Measurements from ENCODE around the gene KAZN. TPM values are rescaled to one million over a fixed set of nuclear protein-coding genes. Genes with fewer than 3 reads are reported as not detected.

Gene KAZN
- total RNA-seq, 2 experiments from 2014 or later: 0.30 to 0.42 TPM

DNA sequence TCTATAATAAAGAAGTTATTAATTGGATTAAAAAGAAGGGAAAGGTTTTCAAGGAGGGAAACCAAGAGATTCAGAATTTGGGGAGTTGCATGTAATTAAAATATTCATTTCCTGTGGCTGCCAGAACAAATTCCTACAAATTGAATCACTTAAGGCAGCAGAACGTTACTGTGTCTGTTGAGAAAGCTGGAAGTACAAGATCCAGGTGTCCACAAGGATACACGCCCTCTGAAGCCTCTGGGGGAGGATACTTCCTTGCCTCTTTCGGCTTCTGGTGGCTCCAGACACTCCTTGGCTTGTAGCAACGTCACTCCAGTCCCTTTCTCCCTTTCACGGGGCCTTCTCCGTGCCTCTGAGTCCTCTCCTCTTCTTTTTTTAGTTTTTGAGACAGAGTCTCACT is 67.9 kb downstream of the KAZN start:
- ChIA-PET CTCF (no interaction called here), POLR2A (no interaction called here)

DNA sequence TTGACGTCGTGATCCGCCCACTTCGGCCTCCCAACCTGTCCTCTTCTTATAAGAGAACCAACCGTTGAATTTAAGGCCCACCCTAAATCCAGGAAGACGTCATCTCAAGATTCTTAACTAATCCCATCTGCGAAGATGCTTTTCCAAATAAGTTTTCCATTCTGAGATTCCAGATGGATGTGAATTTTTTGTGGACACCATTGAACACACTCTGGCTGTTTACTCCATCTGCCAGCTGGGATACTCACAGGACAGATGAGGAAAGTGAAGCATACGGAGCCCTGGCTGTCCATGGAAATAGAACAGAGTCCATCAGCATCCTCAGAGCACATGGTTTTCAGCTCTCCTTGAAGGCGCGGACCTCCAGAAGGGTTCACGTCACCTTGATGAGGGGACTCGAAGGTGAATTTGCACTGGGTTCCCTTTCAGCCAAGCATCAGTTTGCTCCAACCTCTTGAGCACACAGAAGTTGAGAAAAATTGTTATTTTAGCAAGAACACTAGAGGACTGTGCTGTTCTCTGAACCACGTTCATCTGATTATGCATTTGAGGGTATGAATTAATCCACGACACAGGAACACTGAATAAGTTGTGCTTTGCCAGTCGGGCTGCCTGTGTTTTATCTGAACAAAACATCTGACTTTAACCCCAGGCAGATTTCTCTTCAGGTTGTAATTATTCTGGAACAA is 68.6 kb downstream of the KAZN start:
- CTCF ChIA-PET: no interaction called here
- POLR2A ChIA-PET: no interaction called here

DNA sequence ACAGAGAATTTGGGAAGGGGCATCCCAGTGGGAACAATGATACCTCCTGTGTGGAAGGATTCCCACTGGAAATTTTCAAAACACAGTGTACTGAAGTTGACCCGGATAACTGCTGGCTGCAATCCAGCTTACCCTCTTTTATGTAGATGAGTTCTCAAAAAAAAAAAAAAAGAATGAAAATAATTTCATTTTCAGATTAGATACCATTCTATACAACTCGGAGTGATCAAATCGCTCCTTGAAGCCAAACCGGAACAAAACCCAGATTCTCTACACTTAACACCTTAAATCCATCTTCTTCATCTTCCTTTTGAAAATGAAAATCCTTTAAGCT is 69.1 kb downstream of the KAZN start:
- POLR2A ChIA-PET: no interaction called here

DNA sequence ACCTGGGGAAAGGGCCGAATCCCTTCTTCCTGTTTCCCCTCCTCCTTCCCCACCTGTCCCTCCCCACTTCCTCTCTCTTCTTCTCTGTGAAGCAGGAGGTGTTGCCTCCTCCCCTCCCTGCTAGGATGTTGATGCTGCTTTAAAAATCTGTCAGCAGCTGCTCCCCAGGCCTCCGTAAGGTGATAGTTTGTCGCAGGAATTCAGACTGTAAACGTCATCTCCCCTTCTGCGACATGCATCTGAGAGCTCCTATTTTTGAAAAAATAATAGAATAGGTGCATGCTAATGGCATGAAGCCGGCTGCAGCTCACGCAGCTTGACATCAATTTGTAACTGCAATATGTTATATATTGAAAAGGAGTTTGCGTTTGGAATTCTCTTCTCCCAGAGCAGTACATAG is 70.1 kb downstream of the KAZN start:
- ChIA-PET POLR2A (no interaction called here), CTCF (no interaction called here)

More for the DNA sequence above, 69.1 kb downstream of the KAZN start:
- CTCF ChIA-PET: no interaction called here

DNA sequence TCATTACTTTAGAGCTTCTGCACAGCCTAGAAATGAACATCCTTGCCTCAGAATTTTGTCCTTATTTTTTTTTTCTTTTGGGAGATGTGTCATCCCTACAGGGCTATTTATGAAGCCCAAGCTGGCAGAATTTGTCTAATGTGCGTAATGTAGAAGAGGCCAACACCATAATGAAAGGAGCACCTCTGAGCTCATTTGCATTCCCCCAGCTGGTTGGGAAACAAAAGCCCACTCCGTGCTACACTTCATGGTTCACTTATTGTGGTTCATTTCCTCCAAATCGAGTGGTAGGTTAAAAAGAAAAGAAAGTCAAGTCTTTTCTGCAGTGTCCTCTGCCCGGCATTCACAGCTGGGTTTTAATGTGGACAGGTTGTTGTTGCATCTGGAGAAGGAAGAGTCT is 73.5 kb downstream of the KAZN start:
- ChIA-PET CTCF (no interaction called here), POLR2A (no interaction called here)

DNA sequence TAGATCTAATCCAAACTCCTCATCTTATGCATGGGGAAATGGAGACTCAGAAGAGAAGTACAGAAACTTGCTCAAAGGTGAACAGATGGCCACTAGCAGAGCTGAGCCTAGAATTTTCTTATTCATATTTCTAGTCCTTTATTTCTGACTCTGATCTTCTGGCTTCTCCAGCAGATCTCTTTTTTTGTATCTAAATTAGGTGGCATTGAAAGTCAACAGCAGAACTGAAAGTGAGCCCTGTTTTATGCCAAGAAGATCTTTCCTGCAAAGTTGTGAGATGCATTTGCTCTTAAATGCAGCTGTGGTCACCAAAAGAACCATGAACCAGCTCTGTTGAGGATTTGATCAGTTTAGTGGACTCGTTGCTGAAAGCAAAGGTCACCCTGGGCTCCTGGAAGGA is 75.5 kb downstream of the KAZN start:
- CTCF ChIA-PET: no interaction called here
- POLR2A ChIA-PET: no interaction called here

DNA sequence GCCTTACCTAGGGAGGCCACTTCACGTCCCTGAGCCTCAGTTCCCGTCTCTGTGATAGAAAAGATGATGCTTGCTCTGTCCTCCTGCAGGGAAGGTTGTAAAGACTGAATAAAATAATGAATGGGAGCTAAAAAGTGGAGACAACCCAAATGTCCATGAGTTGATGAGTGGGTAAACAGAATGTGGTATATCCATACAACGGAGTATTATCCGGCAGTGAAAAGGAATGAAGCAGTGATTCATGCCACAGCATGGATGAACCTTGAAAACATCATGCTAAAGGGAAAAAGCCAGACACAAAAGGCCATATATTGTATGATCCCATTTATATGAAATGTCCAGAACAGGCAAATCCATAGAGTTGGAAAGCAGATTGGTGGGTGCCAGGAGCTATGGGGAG is 77.9 kb downstream of the KAZN start:
- ChIA-PET CTCF (no interaction called here), POLR2A (no interaction called here)

DNA sequence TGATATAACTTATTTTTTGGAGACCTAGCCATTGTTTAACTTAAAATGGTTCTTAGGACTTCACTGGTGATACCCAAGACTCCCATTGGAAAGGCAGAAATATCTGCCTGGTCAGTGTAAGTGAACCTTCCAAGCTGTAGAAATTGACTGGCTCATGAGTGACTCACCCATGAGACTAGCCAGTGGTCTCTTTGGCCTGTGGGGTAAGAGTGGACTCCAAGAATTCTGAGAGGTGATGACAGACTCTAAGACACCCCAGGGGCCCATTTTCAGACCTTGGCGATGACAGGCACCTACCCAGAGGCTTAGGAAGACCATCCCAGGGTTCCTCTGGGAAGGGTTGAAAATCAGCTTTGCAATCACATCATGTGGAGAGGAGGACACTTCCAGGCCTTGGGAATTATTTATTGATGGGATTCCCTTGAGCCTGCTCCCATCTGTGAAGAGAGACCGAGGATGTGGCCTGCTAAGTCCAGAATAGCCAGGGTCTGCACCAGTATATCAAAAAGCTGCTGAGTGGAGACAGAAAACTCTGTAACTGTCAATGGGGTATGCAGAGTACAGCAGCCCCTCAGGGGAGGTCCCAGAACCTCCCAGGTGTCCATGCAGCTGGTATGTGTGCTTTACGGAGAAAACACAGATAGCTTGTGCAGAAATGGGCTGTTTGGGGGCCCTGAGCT is 78.9 kb downstream of the KAZN start:
- CTCF ChIA-PET: no interaction called here
- POLR2A ChIA-PET: no interaction called here

DNA sequence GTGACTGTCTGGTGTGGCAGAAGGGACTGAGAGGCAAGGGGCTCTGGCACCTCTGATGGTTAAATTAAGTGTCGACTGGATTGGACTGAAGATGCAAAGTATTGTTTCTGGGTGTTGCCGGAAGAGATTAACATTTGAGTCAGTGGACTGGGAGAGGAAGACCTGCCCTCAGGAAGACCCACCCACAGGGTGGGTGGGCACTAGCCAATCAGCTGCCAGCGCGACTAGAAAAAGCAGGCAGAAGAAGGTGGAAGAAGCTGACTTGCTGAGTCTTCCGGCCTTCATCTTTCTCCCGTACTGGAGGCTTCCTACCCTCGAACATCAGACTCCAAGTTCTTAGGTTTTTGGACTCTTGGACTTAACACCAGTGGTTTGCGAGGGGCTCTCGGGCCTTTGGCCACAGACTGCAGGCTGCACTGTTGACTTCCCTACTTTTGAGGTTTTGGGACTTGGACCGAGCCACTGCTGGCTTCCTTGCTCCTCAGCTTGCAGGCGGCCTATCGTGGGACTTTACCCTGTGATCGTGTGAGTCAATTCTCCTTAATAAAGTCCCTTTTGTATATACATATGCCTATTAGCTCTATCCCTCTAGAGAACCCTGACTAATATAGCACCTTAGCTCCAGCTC is 79.6 kb downstream of the KAZN start:
- ChIA-PET POLR2A (no interaction called here), CTCF (no interaction called here)

DNA sequence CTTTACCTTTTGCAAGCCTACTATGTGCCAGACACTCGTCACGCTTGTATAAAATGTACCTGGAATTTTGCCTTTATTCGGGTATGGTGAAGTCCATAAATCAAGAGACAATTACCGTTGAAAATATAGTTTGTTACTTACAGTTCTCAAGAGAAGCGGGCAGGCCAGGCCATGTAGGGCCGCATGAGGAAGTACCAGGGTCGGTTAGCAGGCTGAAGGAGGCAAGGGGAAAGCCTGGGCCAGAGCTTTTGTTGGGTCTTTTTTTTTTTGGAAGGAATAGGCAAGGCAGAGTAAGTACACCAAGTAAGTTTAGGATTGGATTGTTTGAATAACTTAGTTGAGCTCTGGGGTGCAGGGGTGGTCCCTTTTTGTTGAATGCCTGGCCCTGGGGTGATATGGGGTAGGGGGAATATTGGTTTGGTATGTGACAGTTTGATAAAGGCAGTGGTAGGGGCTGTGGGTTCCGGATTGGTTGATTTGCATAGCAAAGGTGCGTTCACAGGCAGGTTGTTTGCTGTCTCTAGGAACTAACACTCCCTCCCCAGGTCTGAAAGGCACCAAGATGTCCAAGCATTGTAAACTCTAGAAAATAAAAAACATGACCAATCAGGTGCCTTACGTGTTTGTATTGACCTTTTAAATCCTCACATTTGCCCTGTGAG is 80.7 kb downstream of the KAZN start:
- POLR2A ChIA-PET: no interaction called here
- CTCF ChIA-PET: no interaction called here

DNA sequence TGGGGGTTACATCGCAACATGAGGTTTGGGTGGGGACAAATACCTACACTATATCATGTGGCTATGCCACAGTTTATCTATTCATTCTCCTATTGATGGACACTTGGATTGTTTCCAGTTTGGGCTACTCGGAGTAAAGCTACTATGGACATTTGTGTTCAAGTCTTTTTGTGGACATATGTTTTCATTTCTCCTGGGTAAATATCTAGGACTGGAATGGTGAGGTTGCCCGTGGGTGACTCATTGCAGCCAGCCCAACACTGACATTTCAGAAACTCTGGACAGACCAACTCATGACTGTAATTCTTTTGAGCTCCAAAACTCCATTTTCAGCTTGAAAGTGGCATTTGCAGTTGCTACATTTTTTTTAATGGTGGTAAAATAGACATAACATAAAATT is 82.7 kb downstream of the KAZN start:
- POLR2A ChIA-PET: no interaction called here
- CTCF ChIA-PET: no interaction called here

DNA sequence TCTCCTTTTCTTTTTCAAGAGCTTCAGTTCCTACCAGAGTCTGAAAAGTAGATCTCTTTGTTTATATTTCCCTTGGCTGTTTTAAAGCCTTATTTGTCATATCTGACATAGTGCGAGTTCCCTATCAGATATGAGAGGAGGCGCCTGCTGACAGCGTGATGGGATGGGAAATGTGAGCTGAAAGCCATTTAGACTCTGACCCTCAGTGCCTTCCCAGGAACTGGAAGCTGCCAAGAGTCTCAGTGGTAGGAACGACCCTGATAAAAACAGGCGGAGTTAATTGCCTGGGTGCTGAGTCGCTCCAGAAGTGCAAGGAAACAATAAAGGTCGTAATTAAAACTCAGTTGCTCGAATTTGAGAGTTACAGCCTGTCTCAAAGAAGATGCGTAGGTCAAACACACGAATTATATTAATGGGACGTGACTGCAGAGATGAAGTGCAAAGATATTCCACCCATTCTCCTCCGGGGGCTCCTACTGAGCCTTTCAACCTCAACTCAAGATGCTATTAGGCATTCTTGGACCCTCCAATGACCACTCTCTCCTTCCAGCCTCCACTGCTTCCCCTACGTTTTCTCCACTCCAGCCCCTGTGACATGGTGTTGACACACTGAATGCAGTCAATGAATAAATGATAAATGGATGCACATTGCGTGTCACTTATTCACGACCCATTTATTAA is 84.6 kb downstream of the KAZN start:
- ChIA-PET CTCF (no interaction called here), POLR2A (no interaction called here)

DNA sequence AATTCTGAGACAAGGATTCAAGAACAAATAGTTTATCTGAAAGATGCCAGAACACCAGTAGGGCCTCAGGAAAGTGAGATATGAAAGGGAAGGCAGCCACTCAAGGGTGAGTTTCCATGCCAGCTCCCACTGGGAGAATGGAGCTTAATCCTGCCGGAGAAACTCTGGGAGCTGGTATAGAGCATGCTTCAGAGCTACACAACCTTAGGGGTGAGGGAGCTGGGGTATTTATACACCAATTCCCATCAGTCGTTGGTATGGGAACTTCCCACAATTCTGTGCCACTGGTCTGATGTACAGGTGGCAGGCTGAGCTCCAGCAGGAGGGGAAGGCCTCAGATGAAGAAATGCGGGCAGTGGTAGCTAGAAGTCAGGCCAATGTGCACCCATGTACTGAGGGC is 86.6 kb downstream of the KAZN start:
- ChIA-PET CTCF (no interaction called here), POLR2A (no interaction called here)

DNA sequence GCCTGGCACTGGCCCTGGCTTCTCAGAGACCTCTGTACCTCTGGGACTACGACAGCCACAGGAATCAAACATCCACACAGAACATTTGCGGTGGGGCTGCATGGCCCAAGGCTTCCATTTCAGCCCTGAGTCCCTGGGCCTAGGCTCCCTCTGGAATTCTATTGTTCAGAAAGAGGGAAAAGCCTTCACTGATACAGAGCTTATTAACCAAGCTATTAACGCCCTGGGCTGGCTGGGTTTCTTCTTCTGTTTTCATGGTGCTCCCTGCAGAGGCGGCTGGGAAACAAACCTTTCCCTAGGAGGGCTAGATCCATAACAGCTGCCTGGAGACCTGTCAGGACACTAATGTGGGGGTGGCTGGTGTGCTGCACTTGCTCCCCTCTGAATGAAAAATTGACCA is 88.2 kb downstream of the KAZN start:
- POLR2A ChIA-PET: no interaction called here
- CTCF ChIA-PET: no interaction called here

DNA sequence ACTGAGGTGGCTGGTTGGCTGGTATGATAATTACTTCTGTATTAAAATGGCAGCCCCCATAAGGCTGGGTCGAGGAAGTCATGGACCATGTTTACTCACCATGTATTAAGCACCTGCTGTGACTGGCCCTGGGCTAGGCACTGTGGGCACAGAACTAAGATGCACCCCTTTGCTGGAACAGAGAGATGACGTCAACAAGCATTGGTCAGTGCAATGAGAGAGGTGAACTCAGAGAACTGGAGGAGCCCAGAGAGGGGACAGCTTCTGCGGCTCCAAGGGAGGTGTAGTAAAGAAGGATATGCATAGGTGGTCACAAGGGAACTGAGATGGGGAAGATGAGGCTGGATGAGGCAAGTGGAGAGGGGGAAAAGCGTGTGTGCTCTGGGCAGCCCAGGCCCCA is 88.7 kb downstream of the KAZN start:
- ChIA-PET POLR2A (no interaction called here), CTCF (no interaction called here)

DNA sequence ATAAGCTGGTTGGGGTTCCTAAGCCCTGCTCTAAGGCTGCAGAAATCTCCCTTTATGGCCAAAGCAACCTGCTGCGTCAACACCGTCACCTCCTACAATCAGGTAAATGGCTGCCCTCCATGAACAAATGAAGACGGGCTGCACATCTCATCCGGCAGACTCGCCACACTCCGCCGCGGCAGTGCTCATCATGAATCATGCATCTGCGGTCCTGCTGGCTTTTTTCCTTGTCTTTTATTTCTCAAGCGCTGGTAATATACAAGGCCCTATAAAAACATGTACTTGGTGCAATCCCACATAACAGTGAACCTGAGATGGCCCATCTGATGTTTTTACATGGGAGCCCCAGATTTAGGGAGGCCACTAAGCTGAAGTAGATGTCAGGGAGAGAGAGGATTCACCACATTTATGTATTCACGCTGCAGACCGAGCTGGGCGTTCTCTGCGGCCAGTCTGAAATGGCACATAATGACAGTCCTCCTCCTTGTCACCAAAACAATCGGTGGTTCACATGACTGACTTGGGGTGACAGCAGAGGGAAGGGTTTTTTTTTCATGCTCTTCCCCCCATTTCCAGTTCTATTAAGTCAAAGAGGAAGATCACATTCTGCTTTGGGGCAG is 91.6 kb downstream of the KAZN start:
- POLR2A ChIA-PET: no interaction called here
- CTCF ChIA-PET: no interaction called here

DNA sequence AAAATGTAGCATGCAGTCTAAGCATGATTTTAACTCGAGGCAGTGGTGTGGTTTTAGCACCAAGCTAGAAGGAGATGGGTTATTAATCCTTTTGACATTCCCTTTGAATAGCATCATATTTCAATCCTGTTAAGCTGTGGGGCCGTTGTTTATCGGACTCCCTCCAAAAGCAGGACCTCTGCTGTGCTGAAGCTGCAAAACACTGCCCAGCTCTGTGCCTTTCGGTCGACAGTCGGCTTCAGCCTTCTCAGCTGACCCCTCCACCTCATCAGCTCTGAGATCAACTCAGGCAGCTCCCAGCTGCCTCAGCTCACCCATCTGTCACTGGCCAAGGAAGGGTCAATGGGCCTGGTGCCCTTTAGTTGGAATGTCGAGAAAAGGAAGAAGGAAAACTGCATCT is 95.5 kb downstream of the KAZN start:
- CTCF ChIA-PET: no interaction called here
- POLR2A ChIA-PET: no interaction called here

DNA sequence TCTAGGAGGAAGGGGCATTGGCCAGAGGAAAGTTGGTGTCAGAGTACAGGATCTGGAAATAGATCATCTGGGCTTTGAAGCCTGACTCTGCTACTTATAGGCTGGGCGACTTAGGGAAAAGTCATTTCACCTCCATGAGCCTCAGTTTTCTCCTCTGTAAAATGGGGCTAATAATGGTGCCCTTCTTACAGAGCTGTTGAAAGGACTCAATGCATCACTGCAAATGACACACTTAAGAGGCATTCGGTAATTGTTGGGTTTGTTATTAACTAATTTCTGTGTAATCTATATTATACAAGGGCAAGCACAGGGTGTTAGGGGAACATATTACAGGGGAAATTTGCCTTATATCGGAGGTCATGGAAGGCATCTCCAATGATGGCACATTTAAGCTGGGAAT is 96.1 kb downstream of the KAZN start:
- CTCF ChIA-PET: no interaction called here
- POLR2A ChIA-PET: no interaction called here

DNA sequence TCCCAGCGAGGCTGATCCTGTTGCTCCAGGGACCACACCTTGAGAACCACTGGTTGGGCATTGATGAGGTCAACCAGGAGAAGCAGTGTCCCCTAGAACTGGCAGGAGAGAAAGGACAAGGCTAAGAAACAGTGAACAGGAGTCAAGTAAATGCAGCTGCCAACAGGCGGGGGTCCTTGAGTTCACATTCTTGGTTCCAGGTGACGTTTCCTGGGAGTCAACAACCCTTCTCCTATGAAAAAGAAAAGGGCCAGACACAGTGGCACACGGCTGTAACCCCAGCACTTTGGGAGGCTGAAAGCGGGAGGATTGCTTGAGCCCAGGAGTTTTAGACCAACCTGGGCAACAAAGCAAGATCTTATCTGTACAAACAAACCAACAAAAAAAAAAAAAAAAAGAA is 98.3 kb downstream of the KAZN start:
- POLR2A ChIA-PET: no interaction called here

DNA sequence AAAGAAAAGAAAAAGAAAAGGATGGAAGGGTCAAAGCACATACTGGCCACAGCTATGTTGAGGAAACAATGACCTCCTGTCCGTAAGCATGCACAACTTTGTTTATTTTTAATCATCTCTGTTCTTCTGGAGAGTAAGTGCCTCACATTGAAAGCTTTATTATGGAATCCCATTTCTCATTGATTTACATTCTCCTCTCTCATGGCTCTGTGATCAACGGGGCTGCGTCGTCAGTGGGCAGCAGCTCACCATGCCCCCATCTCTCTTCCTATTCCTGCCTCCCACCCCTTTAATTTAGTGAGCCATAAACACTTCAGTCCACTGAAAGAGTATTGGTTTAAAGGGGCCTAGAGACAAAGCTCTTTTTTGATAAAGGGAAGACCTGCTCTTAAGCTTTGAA is 98.9 kb downstream of the KAZN start:
- CTCF ChIA-PET: no interaction called here

More for the DNA sequence above, 98.3 kb downstream of the KAZN start:
- CTCF ChIA-PET: no interaction called here

DNA sequence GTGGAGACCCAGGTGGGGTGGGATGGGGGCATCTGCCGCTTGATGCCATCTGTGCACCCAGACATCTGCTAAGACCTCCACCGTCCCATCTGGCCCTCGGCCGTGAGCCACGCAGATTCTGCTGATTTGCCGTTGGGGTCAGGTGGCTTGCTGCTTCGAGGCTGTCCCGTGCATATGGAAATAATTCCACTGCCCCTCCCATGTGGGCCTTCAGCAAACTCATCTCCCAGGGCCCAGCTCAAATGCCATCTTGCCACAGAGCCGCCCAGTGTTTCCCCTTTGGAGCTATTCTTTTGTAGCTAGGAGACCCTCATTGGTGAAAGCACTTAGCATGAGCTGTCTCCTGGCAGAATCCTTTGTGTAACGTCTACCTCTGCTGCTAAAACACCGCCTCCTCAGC is 99.8 kb downstream of the KAZN start:
- POLR2A ChIA-PET: no interaction called here
- CTCF ChIA-PET: no interaction called here

More for the DNA sequence above, 98.9 kb downstream of the KAZN start:
- POLR2A ChIA-PET: no interaction called here

All from activated CD8-positive, alpha-beta memory T cell treated with anti-CD3 and anti-CD28 coated beads for 36 hours (primary cell).